ENCODE measurements around the gene PES1.
"Not testable (repeated sequence)": the region's sequence is repeated elsewhere in the genome, so short reads cannot be mapped to it uniquely, and the experiment has no call there.

PES1 gene

GRCh38 chr22:30575859-30576258 lies 15.9 kb downstream of the PES1 start:
- no peak for DNase-seq (ENCODE audit: low read depth, low spot score)

DNA sequence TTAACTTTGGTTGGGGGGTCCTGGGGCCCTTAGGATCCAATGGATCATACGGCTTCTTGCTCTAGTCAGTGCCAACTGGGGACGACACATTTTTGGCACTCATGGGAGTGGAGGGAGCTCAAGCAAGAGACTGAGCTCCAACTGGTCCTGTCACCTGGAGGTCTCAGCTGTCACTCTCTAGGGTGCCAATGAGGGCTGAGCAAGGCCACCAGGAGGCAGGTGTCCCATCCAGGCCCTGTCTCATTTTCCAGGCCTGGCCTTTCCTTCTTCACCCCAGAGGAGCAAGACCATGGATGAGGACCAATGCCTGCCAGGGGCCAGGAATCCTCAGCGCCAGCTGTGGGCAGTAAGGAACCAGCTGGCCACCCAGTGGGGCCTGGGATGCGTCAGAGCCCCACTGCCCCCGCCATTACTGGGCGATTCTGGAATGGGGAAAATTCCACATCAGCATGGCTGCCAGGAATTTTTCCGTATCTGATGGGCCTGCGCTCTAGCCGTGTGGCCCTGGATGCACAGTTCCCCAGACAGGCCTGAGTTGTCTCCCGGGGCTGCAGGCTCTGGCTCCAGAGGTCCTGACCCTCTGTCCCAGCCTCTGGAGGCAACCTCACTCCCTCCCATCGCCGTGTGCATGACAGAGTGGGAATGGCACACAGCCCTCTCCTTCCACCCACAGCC lies 16.6 kb downstream of the PES1 start:
- DNase-seq (ENCODE audit: low read depth, low spot score): no peak

DNA sequence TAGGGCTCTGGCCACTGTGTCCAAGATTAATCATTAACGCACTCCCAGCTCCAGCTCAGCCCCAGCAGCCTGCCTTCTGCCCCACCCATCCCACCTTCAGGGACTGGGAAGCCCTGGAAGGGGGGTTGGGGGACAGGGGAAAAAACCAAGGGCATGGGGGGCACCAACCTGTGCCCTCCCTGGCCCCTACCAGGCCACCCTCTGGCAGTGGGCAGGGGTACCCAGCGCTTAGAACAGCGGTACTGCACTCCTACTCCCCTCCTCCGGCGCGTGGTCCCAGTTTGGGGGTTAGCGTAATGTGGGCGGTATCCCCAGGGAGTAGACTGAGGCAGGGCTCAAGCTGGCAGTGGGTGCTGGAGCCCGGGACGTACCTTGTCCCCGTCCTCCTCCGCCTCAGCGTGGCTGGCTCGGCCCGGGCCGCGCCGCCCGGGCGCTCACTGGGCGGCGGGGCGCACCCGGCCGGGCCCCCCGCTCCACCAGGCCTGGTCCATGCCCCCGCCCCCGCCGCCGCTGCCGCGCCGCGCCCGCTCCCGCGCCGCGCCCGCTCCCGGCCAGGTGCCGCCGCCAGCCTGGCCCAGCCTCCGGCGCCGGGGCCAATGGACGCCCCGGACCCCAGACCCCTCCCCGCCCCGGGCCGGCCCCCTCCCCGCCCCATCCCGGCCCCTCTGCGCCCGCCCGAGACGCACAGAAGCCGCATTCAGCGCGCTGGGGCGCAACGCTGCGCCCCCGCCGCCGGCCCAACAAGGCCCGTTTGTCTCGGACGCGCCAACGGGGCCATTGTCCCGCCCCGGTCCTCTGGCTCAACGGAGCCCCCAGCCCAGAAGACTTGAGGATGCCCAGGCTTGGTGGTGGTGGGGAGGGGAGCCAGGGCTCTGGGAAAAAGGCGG lies 17.4 kb downstream of the PES1 start, which contains the start of gene GAL3ST1:
Gene GAL3ST1, minus strand, starts transcription at position 571 of the 887 bp plus-strand sequence. CDS start 17,273 bp downstream, outside the sequence.
- no peak for DNase-seq (ENCODE audit: low read depth, low spot score)

DNA sequence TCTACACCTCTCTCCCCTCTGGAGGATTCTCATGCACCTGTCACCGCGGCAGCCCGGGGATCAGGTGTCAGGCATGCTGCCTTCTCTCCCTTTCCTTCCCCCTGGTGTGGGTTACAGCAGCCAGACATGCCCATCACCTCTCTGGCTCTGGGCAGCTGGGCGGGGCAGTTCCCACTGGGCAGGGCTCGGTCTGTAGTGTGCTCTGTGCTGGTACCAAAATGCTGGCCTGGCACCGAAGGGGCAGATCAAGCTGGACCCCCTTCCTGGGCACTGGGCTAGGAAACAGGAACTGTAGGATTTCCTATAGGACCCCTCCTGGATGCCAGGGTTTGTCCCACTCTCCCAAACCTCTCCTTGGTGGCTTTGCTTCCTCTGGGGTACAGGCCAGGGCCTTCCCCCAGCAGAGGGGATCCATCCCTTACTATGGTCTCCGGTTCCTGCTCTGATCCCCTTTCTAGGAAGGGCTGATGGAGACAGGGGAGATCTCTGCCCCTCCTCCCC lies 18.1 kb downstream of the PES1 start:
- DNase-seq (ENCODE audit: low read depth, low spot score): no peak

GRCh38 chr22:30572840-30573593 lies 18.7 kb downstream of the PES1 start:
- no peak for DNase-seq (ENCODE audit: low read depth, low spot score)

DNA sequence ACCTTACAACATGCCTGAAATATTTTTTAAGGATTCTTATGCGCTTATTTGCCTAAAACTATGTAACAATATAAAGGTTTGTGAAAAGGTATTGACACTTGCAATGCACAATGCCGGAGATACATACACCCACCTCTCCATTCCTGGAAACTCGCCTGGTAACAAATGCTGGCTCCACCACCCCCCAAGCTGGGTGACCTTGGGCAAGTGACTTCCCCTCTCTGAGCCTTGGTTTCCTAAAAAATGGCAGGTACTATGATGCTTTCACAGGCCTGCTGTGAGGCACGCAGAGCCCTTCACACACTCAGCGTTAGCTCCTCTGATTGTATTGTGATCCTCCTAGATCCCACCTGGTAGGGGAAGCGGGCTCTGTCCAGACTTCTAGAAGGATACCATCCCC lies 19.5 kb downstream of the PES1 start:
- DNase-seq (ENCODE audit: low read depth, low spot score): no peak

GRCh38 chr22:30569674-30570202 lies 22.0 kb downstream of the PES1 start:
- DNase-seq (ENCODE audit: low read depth, low spot score): no peak

GRCh38 chr22:30568137-30568805 lies 23.4 kb downstream of the PES1 start:
- DNase-seq (ENCODE audit: low read depth, low spot score): no peak

DNA sequence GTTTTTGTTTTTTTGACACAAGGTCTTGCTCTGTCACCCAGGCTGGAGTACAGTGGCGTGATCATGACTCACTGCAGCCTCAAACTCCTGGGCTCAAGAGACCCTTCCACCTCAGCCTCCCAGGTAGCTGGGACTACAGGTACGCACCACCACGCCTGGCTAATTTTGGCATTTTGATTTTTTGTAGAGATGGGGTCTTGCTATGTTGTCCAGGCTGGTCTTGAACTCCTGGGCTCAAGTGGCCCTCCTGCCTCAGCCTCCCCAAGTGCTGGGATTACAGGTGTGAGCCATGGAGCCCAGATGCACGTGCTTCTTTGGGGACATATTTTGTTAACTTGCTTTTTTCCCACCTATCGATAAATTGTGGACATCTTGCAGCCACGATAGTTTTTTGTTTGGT lies 24.4 kb downstream of the PES1 start:
- DNase-seq (ENCODE audit: low read depth, low spot score): not testable (repeated sequence)

DNA sequence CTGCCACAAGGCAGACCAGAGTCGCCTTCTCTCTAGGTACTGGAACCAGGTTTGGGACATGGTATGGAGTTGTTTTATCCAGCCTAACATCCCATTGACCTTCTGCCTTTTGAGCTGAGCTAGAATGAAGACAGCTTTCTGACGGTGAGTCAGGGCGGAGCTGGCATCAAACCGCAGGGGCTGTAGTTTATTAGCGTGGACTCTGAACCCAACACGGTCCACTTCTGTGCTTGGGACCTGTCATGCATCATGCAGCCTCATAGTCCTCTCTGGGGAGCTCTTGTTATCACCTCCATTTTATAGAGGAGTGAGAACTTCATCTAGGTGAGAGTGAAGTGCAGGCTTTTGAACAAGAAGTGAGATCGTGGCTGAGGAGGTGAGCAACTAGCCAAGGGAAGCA lies 25.6 kb downstream of the PES1 start:
- DNase-seq (ENCODE audit: low read depth, low spot score): no peak

DNA sequence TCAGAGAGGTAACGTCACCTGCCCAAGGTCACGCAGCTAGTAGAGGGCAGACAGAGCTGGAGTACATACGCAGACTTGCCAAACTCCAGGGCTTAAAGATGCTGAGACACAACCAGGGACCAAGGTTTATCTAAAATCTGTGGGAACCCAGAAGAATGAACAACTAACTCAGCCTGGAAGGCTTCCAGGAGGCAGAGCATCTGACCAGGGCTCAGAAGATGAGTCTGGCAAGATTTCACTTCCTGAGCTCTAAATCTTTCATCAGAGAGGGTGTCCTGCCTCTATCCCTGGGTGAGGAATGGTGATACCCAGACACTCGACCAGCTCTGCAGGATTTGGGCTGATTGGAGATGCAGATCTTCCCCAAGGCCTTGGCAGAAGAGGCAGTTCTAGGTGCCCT lies 26.4 kb downstream of the PES1 start:
- DNase-seq (ENCODE audit: low read depth, low spot score): no peak

GRCh38 chr22:30564761-30565119 lies 27.0 kb downstream of the PES1 start:
- no peak for DNase-seq (ENCODE audit: low read depth, low spot score)

DNA sequence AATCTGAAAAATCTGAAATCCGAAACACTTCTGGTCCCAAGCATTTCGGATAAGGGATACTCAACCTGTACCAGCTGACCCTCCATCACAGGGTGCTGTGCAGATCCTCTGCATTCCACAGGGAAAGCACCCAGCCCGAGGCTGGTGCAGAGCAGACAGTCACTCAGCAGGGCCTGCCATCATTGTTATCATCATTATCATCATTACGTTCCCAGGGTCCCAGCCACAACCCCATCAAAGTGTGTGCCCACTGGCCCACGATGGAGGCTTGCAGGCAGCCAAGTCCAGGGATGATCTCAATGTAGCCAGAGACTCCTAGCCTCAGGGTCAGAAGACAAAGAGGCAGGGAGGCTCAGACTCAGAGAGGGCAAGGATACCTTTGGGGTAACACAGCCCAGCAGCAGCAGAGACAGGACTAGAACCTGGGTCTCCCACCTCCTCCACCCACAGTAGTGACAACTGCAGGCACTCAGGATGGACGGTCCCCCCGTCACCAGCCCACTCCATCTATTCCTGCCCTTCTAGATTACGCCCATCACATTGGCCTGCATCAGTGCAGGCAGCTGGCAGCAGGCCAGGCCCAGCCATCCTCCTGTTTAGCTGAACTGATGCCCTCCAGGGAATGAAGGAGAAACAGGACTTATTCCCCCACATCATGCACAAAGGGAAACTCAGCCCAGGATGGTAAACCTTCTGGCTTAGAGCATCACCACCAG lies 27.5 kb downstream of the PES1 start:
- no peak for DNase-seq (ENCODE audit: low read depth, low spot score)

- DNase-seq (ENCODE audit: low read depth, low spot score): no peak
These were observed 29.3 kb downstream of the PES1 start for GRCh38 chr22:30562366-30562765.

GRCh38 chr22:30561402-30562189 lies 30.1 kb downstream of the PES1 start:
- DNase-seq (ENCODE audit: low read depth, low spot score): no peak

DNA sequence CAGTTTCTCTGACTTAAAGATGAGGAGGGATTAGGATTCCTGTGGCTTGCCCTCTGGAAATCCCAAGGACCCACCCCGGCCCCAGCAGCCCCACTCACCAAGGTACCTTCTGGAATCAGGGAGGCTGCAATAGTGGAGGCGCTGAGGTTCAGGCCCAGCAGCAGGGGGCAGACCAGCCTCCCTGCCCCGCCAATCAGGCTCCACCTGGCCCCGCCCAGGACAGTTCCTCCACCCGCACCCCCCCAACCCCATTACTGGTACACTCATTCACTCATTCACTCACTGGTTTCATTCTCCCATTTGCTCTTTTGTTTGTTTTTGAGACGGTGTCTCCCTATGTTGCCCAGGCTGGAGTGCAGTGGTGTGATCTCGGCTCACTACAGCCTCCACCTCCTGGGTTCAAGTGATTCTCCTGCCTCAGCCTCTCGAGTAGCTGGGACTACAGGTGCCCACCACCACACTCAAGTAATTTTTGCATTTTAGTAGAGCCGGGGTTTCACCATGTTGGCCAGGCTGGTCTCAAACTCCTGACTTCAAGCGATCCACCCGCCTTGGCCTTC lies 31.0 kb downstream of the PES1 start:
- DNase-seq (ENCODE audit: low read depth, low spot score): not testable (repeated sequence)

DNA sequence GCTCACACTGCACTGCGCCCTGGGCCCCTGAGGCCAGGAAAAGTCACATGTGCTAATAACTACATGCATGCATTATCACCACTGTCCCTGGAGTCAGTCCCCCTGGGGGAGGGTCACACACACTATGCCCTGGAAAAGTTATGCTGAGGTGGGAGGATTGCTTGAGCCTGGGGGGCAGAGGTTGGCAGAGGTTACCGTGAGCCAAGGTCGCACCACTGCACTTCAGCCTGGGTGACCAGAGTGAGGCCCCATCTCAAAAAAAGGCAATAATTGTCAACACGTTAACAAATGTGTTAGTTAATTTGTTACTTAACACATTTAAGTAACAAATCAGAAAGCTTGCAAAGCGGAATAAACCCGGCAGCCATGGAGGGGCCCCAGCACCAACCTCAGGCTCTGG lies 31.8 kb downstream of the PES1 start:
- no peak for DNase-seq (ENCODE audit: low read depth, low spot score)

GRCh38 chr22:30557243-30557642 lies 34.5 kb downstream of the PES1 start:
- no peak for DNase-seq (ENCODE audit: low read depth, low spot score)

DNA sequence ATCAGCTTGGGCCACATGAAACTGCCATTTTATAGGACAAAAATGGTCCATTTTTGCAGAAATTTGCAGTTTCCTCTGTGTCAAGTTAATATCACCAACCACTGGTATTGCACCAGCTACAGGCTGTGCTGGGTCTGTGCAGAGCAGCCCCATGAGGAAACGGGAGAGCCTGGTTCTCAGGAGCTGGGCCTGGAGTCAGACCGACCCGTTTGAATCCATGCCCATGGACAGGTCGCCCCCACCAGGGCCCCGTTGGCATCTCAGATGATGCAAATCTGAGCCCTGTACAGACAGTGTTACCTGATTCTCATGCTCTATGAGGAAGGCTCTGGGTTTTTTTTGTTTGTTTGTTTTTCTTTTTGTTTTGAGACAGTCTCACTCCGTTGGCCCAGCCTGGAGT lies 35.3 kb downstream of the PES1 start:
- no peak for DNase-seq (ENCODE audit: low read depth, low spot score)

All from brain pericyte (primary cell).